ENCODE results near the gene COMMD2. TPM values are rescaled to one million over a fixed set of nuclear protein-coding genes. Genes with fewer than 3 reads are reported as not detected.

The COMMD2 gene
- total RNA-seq, 4 donors from 2014 or later = 15.6 to 71.8 (median 32.7) TPM

DNA sequence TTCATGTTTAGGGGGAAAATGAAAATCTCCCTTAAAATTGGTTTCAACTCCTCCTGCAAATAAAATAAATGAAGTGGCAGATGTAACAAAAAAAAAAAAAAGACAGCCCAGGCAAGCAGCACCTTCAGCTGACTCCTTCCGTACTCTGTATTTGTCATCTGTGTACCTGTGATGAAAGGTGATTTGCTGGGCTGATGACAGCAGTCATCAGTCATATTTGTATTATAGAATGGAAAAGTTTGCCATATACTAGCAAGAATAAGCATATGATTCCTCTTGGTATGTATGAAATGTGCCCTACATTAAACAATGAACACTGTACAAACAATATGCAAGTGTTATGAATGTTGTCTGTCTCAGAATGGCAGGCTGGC is 50.3 kb downstream of the COMMD2 start:
- TF ChIP-seq POLR2A (IDR thresholded peaks at IDR 0.05) = no peak
- TF ChIP-seq, protein P1, sequence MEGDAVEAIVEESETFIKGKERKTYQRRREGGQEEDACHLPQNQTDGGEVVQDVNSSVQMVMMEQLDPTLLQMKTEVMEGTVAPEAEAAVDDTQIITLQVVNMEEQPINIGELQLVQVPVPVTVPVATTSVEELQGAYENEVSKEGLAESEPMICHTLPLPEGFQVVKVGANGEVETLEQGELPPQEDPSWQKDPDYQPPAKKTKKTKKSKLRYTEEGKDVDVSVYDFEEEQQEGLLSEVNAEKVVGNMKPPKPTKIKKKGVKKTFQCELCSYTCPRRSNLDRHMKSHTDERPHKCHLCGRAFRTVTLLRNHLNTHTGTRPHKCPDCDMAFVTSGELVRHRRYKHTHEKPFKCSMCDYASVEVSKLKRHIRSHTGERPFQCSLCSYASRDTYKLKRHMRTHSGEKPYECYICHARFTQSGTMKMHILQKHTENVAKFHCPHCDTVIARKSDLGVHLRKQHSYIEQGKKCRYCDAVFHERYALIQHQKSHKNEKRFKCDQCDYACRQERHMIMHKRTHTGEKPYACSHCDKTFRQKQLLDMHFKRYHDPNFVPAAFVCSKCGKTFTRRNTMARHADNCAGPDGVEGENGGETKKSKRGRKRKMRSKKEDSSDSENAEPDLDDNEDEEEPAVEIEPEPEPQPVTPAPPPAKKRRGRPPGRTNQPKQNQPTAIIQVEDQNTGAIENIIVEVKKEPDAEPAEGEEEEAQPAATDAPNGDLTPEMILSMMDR (IDR thresholded peaks at IDR 0.05) = no peak
- intact Hi-C loops (cut with DNase I; ENCODE audit: low total_unique reads) = no loop called here
- DNase-seq = no peak
- Histone ChIP-seq H3K4me1 (no peaks in the 10 kb centered on the region), H3K9me3 (peaks cover 0 to 4% of the 10 kb centered on the region in 2 donors), H3K4me3 (no peak overlapping the region), H3K27me3 (no peaks in the 10 kb centered on the region), H3K36me3 (no peaks in the 10 kb centered on the region), H3K27ac (peak overlapping the region; percentile 64 to 72)

DNA sequence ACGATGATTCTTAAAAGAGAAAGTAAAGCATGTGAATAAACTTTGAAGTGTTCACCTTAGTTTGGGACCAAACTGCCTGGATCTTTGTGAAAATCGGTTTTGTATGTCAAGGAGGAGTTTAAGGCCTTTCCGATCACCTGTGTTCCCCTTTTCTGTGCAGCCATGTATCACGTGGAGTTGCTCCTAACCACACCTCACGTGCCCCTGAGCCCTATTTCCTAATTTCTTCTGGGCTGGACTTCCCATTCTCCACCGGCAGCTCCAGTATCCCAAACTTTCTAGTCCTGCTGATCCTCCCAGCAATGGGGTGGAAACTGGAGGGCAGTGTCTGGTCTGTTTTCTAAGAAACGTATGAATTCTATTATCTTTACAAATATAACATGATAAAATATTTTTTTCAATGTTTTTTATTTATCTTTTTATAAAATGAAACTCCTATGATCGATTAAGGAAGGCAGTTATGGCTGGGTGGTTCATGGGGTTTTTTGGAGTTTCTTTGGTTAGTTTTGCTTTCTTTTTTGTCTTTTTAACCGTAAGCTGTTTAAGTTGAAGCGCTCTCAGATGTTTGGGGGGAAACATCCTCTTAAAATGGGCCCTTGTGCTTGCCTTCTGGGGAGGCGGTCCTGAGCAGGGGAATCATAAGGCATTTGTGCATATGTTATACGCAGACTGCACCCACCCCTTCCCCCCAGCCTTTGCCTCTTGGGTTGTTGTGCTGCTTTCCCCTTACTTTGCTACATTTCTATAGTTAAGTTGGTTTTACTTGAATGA is 50.9 kb downstream of the COMMD2 start:
- no peaks in the 10 kb centered on the region for H3K4me1 ChIP-seq
- H3K36me3 ChIP-seq = no peaks in the 10 kb centered on the region
- H3K4me3 ChIP-seq = no peak overlapping the region
- H3K9me3 ChIP-seq = peaks cover 0 to 4% of the 10 kb centered on the region in 2 donors
- peak overlapping the region; percentile 64 to 72 for H3K27ac ChIP-seq
- intact Hi-C loops (cut with DNase I; ENCODE audit: low total_unique reads) = no loop called here
- H3K27me3 ChIP-seq = no peaks in the 10 kb centered on the region
- no peak for TF ChIP-seq POLR2A (IDR thresholded peaks at IDR 0.05)
- TF ChIP-seq, protein P1 (IDR thresholded peaks at IDR 0.05) = no peak
- no peak for DNase-seq

Small RNAs within 50 kb of the gene (small RNA-seq; reads per million reads assigned to genes)
- gene RNU6-507P = not detected

Other genes starting within 250 kb of the COMMD2 start
- 100 to 1,000 TPM; 103 to 148 (median 116) TPM for gene WWTR1, start 94.5 kb downstream of the COMMD2 start, total RNA-seq
- gene ANKUB1, start 40.1 kb upstream of the COMMD2 start, total RNA-seq = 1 to 10 TPM in 1 of 4 donors, under 1 TPM in 1, not detected in 2; 0.51 to 1.0 TPM
- 100 to 1,000 TPM; 108 to 131 (median 113) TPM for gene RNF13, start 60.7 kb upstream of the COMMD2 start, total RNA-seq
- 100 to 1,000 TPM; 106 to 206 (median 183) TPM for gene PFN2, start 218.4 kb upstream of the COMMD2 start, total RNA-seq